HEK293 (cell line): Measurements from ENCODE around the gene CXCL17.

Source experiments
- CTCF ChIA-PET: fragments of 350-600 bp; formaldehyde crosslinking; extraction: SDS; loops from one replicate; lab custom pipeline; 2021; ENCODE audit warnings: antibody characterized with exemption; lab: Yijun Ruan, JAX
- POLR2A ChIA-PET: fragments of 300-600 bp; formaldehyde crosslinking; extraction: SDS; loops from one replicate; lab custom pipeline; 2020; ENCODE audit warnings: antibody characterized with exemption, inconsistent platforms; lab: Yijun Ruan, JAX
- H3K27ac ChIP-seq: fragments of 200-500 bp; sonication (Bioruptor generic); 2 replicates; pipeline ENCODE4 v1.5.1; 2014; ENCODE audit warnings: low read depth, low read length, control low read depth, inconsistent platforms; ENCODE audit errors: extremely low read depth
- H3K36me3 ChIP-seq, 2 experiments: fragments of 200-500 bp in 1 of 2; sonication (Bioruptor generic) in 1 of 2; 1 replicate in 1 of 2; 2 replicates in 1 of 2; pipeline ENCODE4 v1.5.1; 2014 to 2017; ENCODE audit warnings: inconsistent platforms in 2 of 2, low read length in 2 of 2; ENCODE audit not compliant: control insufficient read depth in 2 of 2, insufficient read depth in 1 of 2
- H3K4me1 ChIP-seq: fragments of 200-500 bp; sonication (Bioruptor generic); 2 replicates; pipeline ENCODE4 v1.5.1; 2014; ENCODE audit warnings: mild to moderate bottlenecking, low read length, inconsistent platforms; ENCODE audit not compliant: control insufficient read depth, insufficient read depth
- H3K4me3 ChIP-seq: 2 replicates; pipeline ENCODE4 v1.5.1; 2011; ENCODE audit warnings: low read depth, mild to moderate bottlenecking, control low read depth, low read length, moderate library complexity
- H3K9me3 ChIP-seq: fragments of 200-500 bp; sonication (Bioruptor generic); 2 replicates; pipeline ENCODE4 v1.5.1; 2014; ENCODE audit warnings: low read depth, low read length, inconsistent platforms; ENCODE audit not compliant: control insufficient read depth, insufficient read depth
- EGR2 ChIP-seq: fragments of 450-650 bp; formaldehyde crosslinking; IDR thresholded peaks from 2 replicates; pipeline ENCODE4 v1.5.1; 2016; ENCODE audit warnings: low read depth, missing biosample characterization, missing genetic modification characterization
- ZBTB48 ChIP-seq: fragments of 450-650 bp; formaldehyde crosslinking; IDR thresholded peaks from 2 replicates; pipeline ENCODE4 v1.5.1; 2016; ENCODE audit warnings: missing biosample characterization, missing genetic modification characterization
- ZFHX2 ChIP-seq: fragments of 450-650 bp; formaldehyde crosslinking; conservative IDR thresholded peaks from 2 replicates; pipeline ENCODE4 v1.5.1; 2016; ENCODE audit warnings: missing biosample characterization, missing genetic modification characterization
- ZNF112 ChIP-seq: fragments of 450-650 bp; formaldehyde crosslinking; IDR thresholded peaks from 2 replicates; pipeline ENCODE4 v1.5.0; 2017; ENCODE audit warnings: missing biosample characterization, missing genetic modification characterization
- ZNF394 ChIP-seq: fragments of 450-650 bp; formaldehyde crosslinking; IDR thresholded peaks from 2 replicates; pipeline ENCODE4 v1.5.1; 2016; ENCODE audit warnings: missing biosample characterization, missing genetic modification characterization, mild to moderate bottlenecking, moderate library complexity, borderline replicate concordance
- ZNF423 ChIP-seq: fragments of 450-650 bp; formaldehyde crosslinking; IDR thresholded peaks from 2 replicates; pipeline ENCODE4 v1.5.1; 2016; ENCODE audit warnings: missing biosample characterization, missing genetic modification characterization
- ZNF549 ChIP-seq: fragments of 450-650 bp; IDR thresholded peaks from 2 replicates; pipeline ENCODE4 v1.5.1; 2018; ENCODE audit warnings: missing biosample characterization, missing genetic modification characterization, mild to moderate bottlenecking, inconsistent platforms, moderate library complexity
- ZNF600 ChIP-seq: fragments of 450-650 bp; formaldehyde crosslinking; IDR thresholded peaks from 2 replicates; pipeline ENCODE4 v1.5.1; 2016; ENCODE audit warnings: missing biosample characterization, missing genetic modification characterization
- ZNF791 ChIP-seq: fragments of 450-650 bp; formaldehyde crosslinking; IDR thresholded peaks from 2 replicates; pipeline ENCODE4 v1.5.1; 2016; ENCODE audit warnings: missing biosample characterization, missing genetic modification characterization
- ZSCAN23 ChIP-seq: fragments of 450-650 bp; formaldehyde crosslinking; IDR thresholded peaks from 2 replicates; pipeline ENCODE4 v1.5.1; 2016; ENCODE audit warnings: missing biosample characterization, missing genetic modification characterization
- TF ChIP-seq, protein P1 (sequence below): fragments of 450-650 bp; formaldehyde crosslinking; IDR thresholded peaks from 2 replicates; pipeline ENCODE4 v1.5.1; 2016; ENCODE audit warnings: missing biosample characterization, missing genetic modification characterization
- TF ChIP-seq, protein P2 (sequence below): fragments of 450-650 bp; formaldehyde crosslinking; IDR thresholded peaks from 2 replicates; pipeline ENCODE4 v1.5.1; 2016; ENCODE audit warnings: missing biosample characterization, missing genetic modification characterization
- TF ChIP-seq, protein P3 (sequence below): fragments of 450-650 bp; IDR thresholded peaks from 2 replicates; pipeline ENCODE4 v1.5.1; 2018; ENCODE audit warnings: missing biosample characterization, mild to moderate bottlenecking, missing genetic modification characterization
- TF ChIP-seq, protein P4 (sequence below): fragments of 450-650 bp; formaldehyde crosslinking; IDR thresholded peaks from 2 replicates; pipeline ENCODE4 v1.5.1; 2016; ENCODE audit warnings: missing biosample characterization, missing genetic modification characterization, low read depth

CXCL17 gene

DNA sequence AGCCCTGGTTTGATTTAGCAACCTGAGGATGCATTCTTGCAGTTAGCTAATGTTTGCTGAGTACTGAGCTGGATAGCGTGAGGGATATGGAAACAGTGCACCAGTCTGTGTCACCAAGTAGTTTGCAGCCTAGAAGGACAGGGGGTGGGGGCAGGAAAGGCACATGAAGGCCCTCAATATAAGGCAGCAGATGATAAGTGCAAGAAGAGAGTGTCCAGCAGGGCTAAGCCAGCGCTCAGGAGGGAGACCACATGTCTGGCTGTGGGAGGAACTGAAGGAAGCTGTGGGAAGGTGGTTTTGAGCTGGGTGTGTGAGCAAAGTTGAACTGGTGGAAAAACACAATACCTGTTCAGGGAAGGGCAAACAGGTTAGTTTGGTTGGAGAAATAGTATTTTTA, 1.7 kb downstream of the CXCL17 start:
- Histone ChIP-seq H3K4me3 (no peak overlapping the region), H3K9me3 (no peaks in the 10 kb centered on the region), H3K27ac (no peak overlapping the region), H3K4me1 (peaks cover 9% of the 10 kb centered on the region), H3K36me3 (no peaks in the 10 kb centered on the region)
- TF ChIP-seq ZNF791 (tag by site-specific recombination), result no peak
- TF ChIP-seq, protein P1, sequence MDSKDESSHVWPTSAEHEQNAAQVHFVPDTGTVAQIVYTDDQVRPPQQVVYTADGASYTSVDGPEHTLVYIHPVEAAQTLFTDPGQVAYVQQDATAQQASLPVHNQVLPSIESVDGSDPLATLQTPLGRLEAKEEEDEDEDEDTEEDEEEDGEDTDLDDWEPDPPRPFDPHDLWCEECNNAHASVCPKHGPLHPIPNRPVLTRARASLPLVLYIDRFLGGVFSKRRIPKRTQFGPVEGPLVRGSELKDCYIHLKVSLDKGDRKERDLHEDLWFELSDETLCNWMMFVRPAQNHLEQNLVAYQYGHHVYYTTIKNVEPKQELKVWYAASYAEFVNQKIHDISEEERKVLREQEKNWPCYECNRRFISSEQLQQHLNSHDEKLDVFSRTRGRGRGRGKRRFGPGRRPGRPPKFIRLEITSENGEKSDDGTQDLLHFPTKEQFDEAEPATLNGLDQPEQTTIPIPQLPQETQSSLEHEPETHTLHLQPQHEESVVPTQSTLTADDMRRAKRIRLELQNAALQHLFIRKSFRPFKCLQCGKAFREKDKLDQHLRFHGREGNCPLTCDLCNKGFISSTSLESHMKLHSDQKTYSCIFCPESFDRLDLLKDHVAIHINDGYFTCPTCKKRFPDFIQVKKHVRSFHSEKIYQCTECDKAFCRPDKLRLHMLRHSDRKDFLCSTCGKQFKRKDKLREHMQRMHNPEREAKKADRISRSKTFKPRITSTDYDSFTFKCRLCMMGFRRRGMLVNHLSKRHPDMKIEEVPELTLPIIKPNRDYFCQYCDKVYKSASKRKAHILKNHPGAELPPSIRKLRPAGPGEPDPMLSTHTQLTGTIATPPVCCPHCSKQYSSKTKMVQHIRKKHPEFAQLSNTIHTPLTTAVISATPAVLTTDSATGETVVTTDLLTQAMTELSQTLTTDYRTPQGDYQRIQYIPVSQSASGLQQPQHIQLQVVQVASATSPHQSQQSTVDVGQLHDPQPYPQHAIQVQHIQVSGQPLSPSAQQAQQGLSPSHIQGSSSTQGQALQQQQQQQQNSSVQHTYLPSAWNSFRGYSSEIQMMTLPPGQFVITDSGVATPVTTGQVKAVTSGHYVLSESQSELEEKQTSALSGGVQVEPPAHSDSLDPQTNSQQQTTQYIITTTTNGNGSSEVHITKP (tag by site-specific recombination), result no peak
- no peak for TF ChIP-seq ZNF394 (tag by site-specific recombination)
- TF ChIP-seq ZNF549 (tag by site-specific recombination), result no peak
- no peak for TF ChIP-seq ZSCAN23 (tag by site-specific recombination)
- no peak for TF ChIP-seq ZNF112
- TF ChIP-seq ZNF423 (tag by site-specific recombination), result no peak
- TF ChIP-seq ZNF600 (tag by site-specific recombination), result no peak
- TF ChIP-seq, protein P2, sequence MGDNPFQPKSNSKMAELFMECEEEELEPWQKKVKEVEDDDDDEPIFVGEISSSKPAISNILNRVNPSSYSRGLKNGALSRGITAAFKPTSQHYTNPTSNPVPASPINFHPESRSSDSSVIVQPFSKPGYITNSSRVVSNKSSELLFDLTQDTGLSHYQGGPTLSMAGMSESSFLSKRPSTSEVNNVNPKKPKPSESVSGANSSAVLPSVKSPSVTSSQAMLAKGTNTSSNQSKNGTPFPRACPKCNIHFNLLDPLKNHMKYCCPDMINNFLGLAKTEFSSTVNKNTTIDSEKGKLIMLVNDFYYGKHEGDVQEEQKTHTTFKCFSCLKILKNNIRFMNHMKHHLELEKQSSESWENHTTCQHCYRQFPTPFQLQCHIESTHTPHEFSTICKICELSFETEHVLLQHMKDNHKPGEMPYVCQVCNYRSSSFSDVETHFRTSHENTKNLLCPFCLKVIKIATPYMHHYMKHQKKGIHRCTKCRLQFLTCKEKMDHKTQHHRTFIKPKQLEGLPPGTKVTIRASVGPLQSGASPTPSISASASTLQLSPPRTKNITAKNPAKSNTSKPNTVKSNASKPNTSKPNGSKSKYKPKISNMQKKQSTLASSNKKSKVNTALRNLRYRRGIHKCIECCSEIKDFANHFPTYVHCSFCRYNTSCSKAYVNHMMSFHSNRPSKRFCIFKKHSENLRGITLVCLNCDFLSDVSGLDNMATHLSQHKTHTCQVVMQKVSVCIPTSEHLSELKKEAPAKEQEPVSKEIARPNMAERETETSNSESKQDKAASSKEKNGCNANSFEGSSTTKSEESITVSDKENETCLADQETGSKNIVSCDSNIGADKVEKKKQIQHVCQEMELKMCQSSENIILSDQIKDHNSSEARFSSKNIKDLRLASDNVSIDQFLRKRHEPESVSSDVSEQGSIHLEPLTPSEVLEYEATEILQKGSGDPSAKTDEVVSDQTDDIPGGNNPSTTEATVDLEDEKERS (tag by site-specific recombination), result no peak
- TF ChIP-seq EGR2 (tag by site-specific recombination), result peak; percentile 75
- TF ChIP-seq, protein P3, sequence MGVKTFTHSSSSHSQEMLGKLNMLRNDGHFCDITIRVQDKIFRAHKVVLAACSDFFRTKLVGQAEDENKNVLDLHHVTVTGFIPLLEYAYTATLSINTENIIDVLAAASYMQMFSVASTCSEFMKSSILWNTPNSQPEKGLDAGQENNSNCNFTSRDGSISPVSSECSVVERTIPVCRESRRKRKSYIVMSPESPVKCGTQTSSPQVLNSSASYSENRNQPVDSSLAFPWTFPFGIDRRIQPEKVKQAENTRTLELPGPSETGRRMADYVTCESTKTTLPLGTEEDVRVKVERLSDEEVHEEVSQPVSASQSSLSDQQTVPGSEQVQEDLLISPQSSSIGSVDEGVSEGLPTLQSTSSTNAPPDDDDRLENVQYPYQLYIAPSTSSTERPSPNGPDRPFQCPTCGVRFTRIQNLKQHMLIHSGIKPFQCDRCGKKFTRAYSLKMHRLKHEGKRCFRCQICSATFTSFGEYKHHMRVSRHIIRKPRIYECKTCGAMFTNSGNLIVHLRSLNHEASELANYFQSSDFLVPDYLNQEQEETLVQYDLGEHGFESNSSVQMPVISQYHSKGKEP (tag by site-specific recombination), result no peak
- no peak for TF ChIP-seq ZBTB48
- peak; percentile 64 for TF ChIP-seq ZFHX2 (tag by site-specific recombination)
- TF ChIP-seq, protein P4, sequence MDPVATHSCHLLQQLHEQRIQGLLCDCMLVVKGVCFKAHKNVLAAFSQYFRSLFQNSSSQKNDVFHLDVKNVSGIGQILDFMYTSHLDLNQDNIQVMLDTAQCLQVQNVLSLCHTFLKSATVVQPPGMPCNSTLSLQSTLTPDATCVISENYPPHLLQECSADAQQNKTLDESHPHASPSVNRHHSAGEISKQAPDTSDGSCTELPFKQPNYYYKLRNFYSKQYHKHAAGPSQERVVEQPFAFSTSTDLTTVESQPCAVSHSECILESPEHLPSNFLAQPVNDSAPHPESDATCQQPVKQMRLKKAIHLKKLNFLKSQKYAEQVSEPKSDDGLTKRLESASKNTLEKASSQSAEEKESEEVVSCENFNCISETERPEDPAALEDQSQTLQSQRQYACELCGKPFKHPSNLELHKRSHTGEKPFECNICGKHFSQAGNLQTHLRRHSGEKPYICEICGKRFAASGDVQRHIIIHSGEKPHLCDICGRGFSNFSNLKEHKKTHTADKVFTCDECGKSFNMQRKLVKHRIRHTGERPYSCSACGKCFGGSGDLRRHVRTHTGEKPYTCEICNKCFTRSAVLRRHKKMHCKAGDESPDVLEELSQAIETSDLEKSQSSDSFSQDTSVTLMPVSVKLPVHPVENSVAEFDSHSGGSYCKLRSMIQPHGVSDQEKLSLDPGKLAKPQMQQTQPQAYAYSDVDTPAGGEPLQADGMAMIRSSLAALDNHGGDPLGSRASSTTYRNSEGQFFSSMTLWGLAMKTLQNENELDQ (tag by site-specific recombination), result no peak
- ChIA-PET CTCF (interaction anchor here (0.6 to 3.3 kb wide), 52 partner anchors 8 to 578 kb away, joined by 3 to 91 read pairs (median 6); partner anchors contain the start of genes CEACAM1 and LIPE), POLR2A (interaction anchor here (1.9 kb wide), 1 partner anchor 44 kb away, joined by 7 read pairs; no protein-coding TSS in a partner anchor)
